GM12873 (cell line): ENCODE measurements around the gene RETREG1.

Source experiments
- CTCF ChIP-seq: IDR thresholded peaks from 2 replicates; pipeline ENCODE4 v1.5.1; 2012; ENCODE audit warnings: low read depth, mild to moderate bottlenecking, moderate library complexity, low read length, control low read depth; ENCODE audit not compliant: insufficient read depth; ENCODE audit errors: missing control alignments

Gene RETREG1

GRCh38 chr5:16597946-16598694 lies 18.7 kb downstream of the RETREG1 start:
- no peak for TF ChIP-seq CTCF

GRCh38 chr5:16596581-16596940 lies 20.2 kb downstream of the RETREG1 start:
- TF ChIP-seq CTCF, result no peak

- TF ChIP-seq CTCF, result no peak
Measured at GRCh38 chr5:16595881-16596580, 20.8 kb downstream of the RETREG1 start.

GRCh38 chr5:16593628-16594027 lies 23.2 kb downstream of the RETREG1 start:
- no peak for TF ChIP-seq CTCF

- no peak for TF ChIP-seq CTCF
Measured at GRCh38 chr5:16593013-16593412, 23.8 kb downstream of the RETREG1 start.

- no peak for TF ChIP-seq CTCF
Measured at GRCh38 chr5:16592255-16592654, 24.5 kb downstream of the RETREG1 start.

- no peak for TF ChIP-seq CTCF
Measured at GRCh38 chr5:16590685-16591084, 26.1 kb downstream of the RETREG1 start.
